GM23248 (cell line): ENCODE measurements around the gene RAE1. TPM values are rescaled to one million over a fixed set of nuclear protein-coding genes. Genes with fewer than 3 reads are reported as not detected.

ENCODE experiments used
- DNase-seq: peaks from one replicate; pipeline ENCODE4 v3.0.0-alpha.2; 2015
- H2AFZ ChIP-seq: fragments of 200-600 bp; sonication (generic); 2 replicates; pipeline ENCODE4 v1.6.1; 2016; ENCODE audit warnings: antibody characterized with exemption
- H3F3A ChIP-seq: fragments of 200-600 bp; sonication (generic); 2 replicates; pipeline ENCODE4 v1.6.1; 2016; ENCODE audit warnings: mild to moderate bottlenecking, antibody characterized with exemption, mixed run types; ENCODE audit not compliant: insufficient read depth
- H3K27ac ChIP-seq: fragments of 200-600 bp; sonication (generic); 2 replicates; pipeline ENCODE4 v1.5.1; 2016; ENCODE audit warnings: mild to moderate bottlenecking
- H3K27me3 ChIP-seq: fragments of 200-600 bp; sonication (generic); replicated peaks from 2 replicates; pipeline ENCODE4 v1.6.1; 2016; ENCODE audit warnings: mild to moderate bottlenecking; ENCODE audit not compliant: insufficient read depth
- H3K36me3 ChIP-seq: fragments of 200-600 bp; sonication (generic); 2 replicates; pipeline ENCODE4 v1.6.1; 2016; ENCODE audit warnings: low read depth, mild to moderate bottlenecking
- H3K4me1 ChIP-seq: fragments of 200-600 bp; sonication (generic); 2 replicates; pipeline ENCODE4 v1.6.1; 2016; ENCODE audit warnings: mild to moderate bottlenecking; ENCODE audit not compliant: insufficient read depth
- H3K4me2 ChIP-seq: fragments of 200-600 bp; sonication (generic); one replicate; pipeline ENCODE4 v1.6.1; 2016; ENCODE audit warnings: mild to moderate bottlenecking; ENCODE audit not compliant: unreplicated experiment
- H3K4me3 ChIP-seq: fragments of 200-600 bp; sonication (generic); 2 replicates; pipeline ENCODE4 v1.5.1; 2016; ENCODE audit warnings: mild to moderate bottlenecking
- H3K79me2 ChIP-seq: fragments of 200-600 bp; sonication (generic); 2 replicates; pipeline ENCODE4 v1.6.1; 2016; ENCODE audit warnings: mild to moderate bottlenecking; ENCODE audit not compliant: insufficient read depth
- H3K9ac ChIP-seq: fragments of 200-600 bp; sonication (generic); 2 replicates; pipeline ENCODE4 v1.6.1; 2016; ENCODE audit warnings: mild to moderate bottlenecking
- H3K9me2 ChIP-seq: fragments of 200-600 bp; sonication (generic); 2 replicates; pipeline ENCODE4 v1.6.1; 2016; ENCODE audit warnings: mixed run types, mild to moderate bottlenecking, moderate library complexity; ENCODE audit not compliant: insufficient read depth
- H3K9me3 ChIP-seq: fragments of 200-600 bp; sonication (generic); one replicate; pipeline ENCODE4 v1.6.1; 2017; ENCODE audit warnings: low read depth
- H4K20me1 ChIP-seq: fragments of 200-600 bp; sonication (generic); 2 replicates; pipeline ENCODE4 v1.6.0; 2016; ENCODE audit not compliant: insufficient read depth
- EZH2 ChIP-seq: fragments of 200-600 bp; sonication (generic); IDR thresholded peaks from 2 replicates; pipeline ENCODE4 v1.6.1; 2018; ENCODE audit warnings: antibody characterized with exemption, mild to moderate bottlenecking; ENCODE audit not compliant: insufficient read depth, poor library complexity, severe bottlenecking
- EZH2phosphoT487 ChIP-seq: fragments of 200-600 bp; sonication (generic); IDR thresholded peaks from 2 replicates; pipeline ENCODE4 v1.6.1; 2018; ENCODE audit warnings: antibody characterized with exemption, moderate library complexity, mild to moderate bottlenecking, low read depth; ENCODE audit not compliant: insufficient read depth
- WGBS, 2 experiments: methylation state at CpG; one replicate each; pipeline ENCODE4 v1.1.6; 2015 to 2017; ENCODE audit warnings: low lambda C conversion rate in 2 of 2, low coverage in 1 of 2; ENCODE audit errors: missing lambda C conversion rate in 2 of 2; 5-methylcytosine and 5-hydroxymethylcytosine counted together
- in situ Hi-C: fragments of 300-500 bp; cut with MboI; formaldehyde crosslinking; loops from 2 replicates; pipeline ENCODE4 v1.15.0; 2020
- polyA plus RNA-seq: library from polyadenylated mRNA; unstranded; fragments of >200 nt; fragmentation: Nextera tagmentation; extraction: Ambion mirVana; gene quantifications from 2 replicates; pipeline ENCODE4 v1.2.1, GENCODE V29; 2016
- total RNA-seq: library from RNA; depleted of rRNA; stranded (reverse); fragments of >200 nt; shearing (Covaris generic); gene quantifications from 2 replicates; pipeline ENCODE4 v1.2.3, GENCODE V29; 2014

RAE1 gene
- total and polyA plus RNA-seq, 2 experiments from 2014 or later = 34.7 to 54.8 TPM

DNA sequence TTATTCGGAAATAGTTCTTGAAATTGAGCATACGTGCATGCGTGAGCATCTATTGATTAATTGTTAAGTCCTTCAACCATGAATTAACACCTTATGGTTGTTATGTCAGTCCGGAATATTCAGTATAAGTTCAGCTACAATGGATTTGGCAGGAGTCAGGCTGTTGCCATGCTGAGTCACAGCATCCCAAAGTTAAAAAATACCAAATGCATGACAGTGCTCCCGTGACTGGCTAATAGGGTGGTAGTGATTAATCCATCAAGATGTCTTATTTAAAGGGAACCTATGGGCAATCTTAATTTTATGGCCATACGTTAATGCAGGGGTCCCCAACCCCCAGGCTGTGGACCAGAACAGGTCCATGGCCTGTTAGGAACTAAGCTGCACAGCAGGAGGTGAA, 10.5 kb downstream of the RAE1 start:
- H3K27me3 ChIP-seq = no peaks in the 10 kb centered on the region
- peak; percentile 94 for DNase-seq
- peaks cover 7% of the 10 kb centered on the region for H3K4me1 ChIP-seq
- H3K9me3 ChIP-seq = no peaks in the 10 kb centered on the region
- no peaks in the 10 kb centered on the region for H3F3A ChIP-seq
- 1 to 6% methylated on average over 6 of the region's 6 CpGs for WGBS, 2 experiments
- H3K4me2 ChIP-seq = no peak overlapping the region
- H2AFZ ChIP-seq = no peak overlapping the region
- H3K27ac ChIP-seq = no peak overlapping the region
- no peaks in the 10 kb centered on the region for H3K9me2 ChIP-seq
- no peaks in the 10 kb centered on the region for H4K20me1 ChIP-seq
- in situ Hi-C loops = loop anchor here (10.0 kb wide), 1 partner anchor 213 kb away; no protein-coding TSS in a partner anchor
- H3K9ac ChIP-seq = no peak overlapping the region; the same call in 1 of the 2 replicates
- TF ChIP-seq EZH2 = no peak
- no peak for TF ChIP-seq EZH2phosphoT487
- peaks cover 29% of the 10 kb centered on the region for H3K36me3 ChIP-seq
- H3K4me3 ChIP-seq = peak overlapping the region; percentile 36
- H3K79me2 ChIP-seq = peaks cover 40% of the 10 kb centered on the region

DNA sequence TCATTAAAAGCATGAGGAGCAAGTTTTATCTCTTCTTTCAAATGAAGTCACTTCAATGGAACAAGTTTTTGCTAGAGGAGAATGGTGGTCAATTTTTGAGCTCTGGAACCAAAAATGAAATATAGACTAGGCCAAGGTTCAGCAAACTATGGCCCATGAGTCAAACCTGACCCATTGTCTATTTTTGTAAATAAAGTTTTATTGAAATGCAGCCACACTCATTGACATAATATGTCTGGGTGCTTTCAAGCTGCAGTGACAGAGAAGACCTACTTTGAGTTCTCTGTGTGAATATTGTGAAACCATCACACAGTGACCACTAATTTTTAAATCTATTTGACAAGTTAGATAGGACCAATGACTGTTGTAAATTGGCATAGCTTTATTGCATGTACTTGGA, 13.4 kb downstream of the RAE1 start:
- Histone ChIP-seq H2AFZ (no peak overlapping the region), H3F3A (no peaks in the 10 kb centered on the region), H3K4me3 (no peak overlapping the region), H3K4me2 (no peak overlapping the region), H3K9ac (no peak overlapping the region), H3K9me2 (no peaks in the 10 kb centered on the region), H4K20me1 (no peaks in the 10 kb centered on the region), H3K36me3 (peaks cover 52% of the 10 kb centered on the region), H3K4me1 (peaks cover 7% of the 10 kb centered on the region), H3K27ac (no peak overlapping the region), H3K27me3 (no peaks in the 10 kb centered on the region), H3K9me3 (no peaks in the 10 kb centered on the region), H3K79me2 (peaks cover 40% of the 10 kb centered on the region)
- DNase-seq = no peak
- TF ChIP-seq EZH2 (no peak), EZH2phosphoT487 (no peak)
- in situ Hi-C loops = loop anchor here (10.0 kb wide), 1 partner anchor 210 kb away; no protein-coding TSS in a partner anchor

DNA sequence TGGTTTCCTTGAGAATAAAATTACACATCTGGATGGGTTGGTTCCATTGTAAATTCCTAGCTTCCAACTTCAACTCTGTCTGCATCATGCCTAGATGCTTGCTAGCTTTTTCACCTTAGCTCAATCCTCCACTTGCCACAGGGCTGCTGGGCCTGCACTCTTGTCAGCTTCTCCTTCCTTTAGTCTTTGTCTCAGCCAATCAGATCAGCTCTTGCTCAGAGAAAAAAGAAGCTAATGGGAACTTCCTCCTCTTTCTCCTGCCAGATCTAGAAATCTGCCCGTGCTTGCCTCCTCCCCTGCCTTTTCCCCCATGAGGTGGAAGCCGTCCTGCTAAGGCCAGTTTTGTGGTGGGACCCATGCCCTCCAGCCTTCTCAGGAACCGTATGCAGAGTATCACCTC, 18.5 kb downstream of the RAE1 start:
- H3K27ac ChIP-seq = no peak overlapping the region
- no peaks in the 10 kb centered on the region for H3F3A ChIP-seq
- no peaks in the 10 kb centered on the region for H3K4me1 ChIP-seq
- in situ Hi-C loops = loop anchor here (10.0 kb wide), 1 partner anchor 205 kb away; no protein-coding TSS in a partner anchor
- H3K27me3 ChIP-seq = no peaks in the 10 kb centered on the region
- no peaks in the 10 kb centered on the region for H3K9me2 ChIP-seq
- H3K9me3 ChIP-seq = no peaks in the 10 kb centered on the region
- 86 to 87% methylated on average over 3 of the region's 3 CpGs for WGBS, 2 experiments
- H3K79me2 ChIP-seq = peaks cover 11% of the 10 kb centered on the region; the same call in 1 of the 2 replicates
- no peak overlapping the region for H3K4me3 ChIP-seq
- H3K36me3 ChIP-seq = peaks cover 78% of the 10 kb centered on the region
- DNase-seq = no peak
- no peak overlapping the region for H3K9ac ChIP-seq
- H3K4me2 ChIP-seq = no peak overlapping the region
- no peak for TF ChIP-seq EZH2phosphoT487
- TF ChIP-seq EZH2 = no peak
- no peak overlapping the region for H2AFZ ChIP-seq
- H4K20me1 ChIP-seq = no peaks in the 10 kb centered on the region

DNA sequence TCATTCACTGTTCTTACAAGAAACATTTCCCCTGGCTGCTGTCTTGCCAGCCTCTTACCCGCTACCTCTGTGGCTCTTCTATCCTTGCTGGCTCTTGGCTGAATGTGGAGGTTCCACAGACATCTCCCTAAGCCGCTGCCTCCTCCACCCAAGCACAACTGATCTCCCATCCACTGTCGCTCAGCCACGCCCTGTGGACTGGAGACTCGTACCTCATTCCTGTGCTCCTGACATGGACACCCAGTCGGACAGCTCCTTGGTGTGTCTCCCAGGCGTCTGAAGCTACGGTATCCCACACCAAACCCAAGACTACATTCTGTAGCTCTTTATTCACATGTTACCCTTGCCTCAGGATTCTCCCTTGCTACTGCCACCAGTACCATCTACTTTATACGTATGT, 19.3 kb downstream of the RAE1 start:
- H3K9me2 ChIP-seq = no peaks in the 10 kb centered on the region
- 0 out of 2 replicates have a peak, but pooled peaks cover 6% of the 10 kb centered on the region for H3K79me2 ChIP-seq
- H3F3A ChIP-seq = no peaks in the 10 kb centered on the region
- no peak for TF ChIP-seq EZH2phosphoT487
- no peak for TF ChIP-seq EZH2
- no peaks in the 10 kb centered on the region for H3K9me3 ChIP-seq
- no peak overlapping the region for H2AFZ ChIP-seq
- no peak for DNase-seq
- no peaks in the 10 kb centered on the region for H3K27me3 ChIP-seq
- 91 to 95% methylated on average over 9 of the region's 9 CpGs for WGBS, 2 experiments
- in situ Hi-C loops = no loop called here
- peaks cover 73% of the 10 kb centered on the region for H3K36me3 ChIP-seq
- no peaks in the 10 kb centered on the region for H4K20me1 ChIP-seq
- no peak overlapping the region for H3K4me2 ChIP-seq
- H3K4me3 ChIP-seq = no peak overlapping the region
- H3K27ac ChIP-seq = no peak overlapping the region
- no peaks in the 10 kb centered on the region for H3K4me1 ChIP-seq
- no peak overlapping the region for H3K9ac ChIP-seq

DNA sequence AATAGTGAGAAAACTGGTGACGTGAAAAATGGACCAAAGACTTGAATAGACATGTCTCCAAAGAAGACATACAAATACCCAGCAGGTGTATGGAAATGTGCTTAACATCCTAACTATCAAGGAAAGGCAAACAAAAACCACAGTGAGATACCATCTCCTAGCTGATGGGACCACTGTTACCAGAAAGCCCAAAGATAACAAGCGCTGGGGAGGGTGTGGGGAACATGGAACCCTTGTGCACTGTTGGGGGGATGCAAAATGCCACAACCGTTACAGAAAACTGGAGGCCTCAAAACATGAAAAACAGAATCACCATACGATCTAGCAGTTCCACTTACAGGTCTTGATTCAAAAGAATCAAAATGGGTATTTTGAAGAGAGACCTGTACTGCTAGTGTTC, 20.3 kb downstream of the RAE1 start:
- H3K4me3 ChIP-seq = no peak overlapping the region
- 92 to 94% methylated on average over 4 of the region's 4 CpGs for WGBS, 2 experiments
- in situ Hi-C loops = no loop called here
- peaks cover 68% of the 10 kb centered on the region for H3K36me3 ChIP-seq
- no peaks in the 10 kb centered on the region for H3K79me2 ChIP-seq
- no peaks in the 10 kb centered on the region for H3K4me1 ChIP-seq
- H3F3A ChIP-seq = no peaks in the 10 kb centered on the region
- H4K20me1 ChIP-seq = no peaks in the 10 kb centered on the region
- no peaks in the 10 kb centered on the region for H3K9me2 ChIP-seq
- DNase-seq = no peak
- H3K27ac ChIP-seq = no peak overlapping the region
- H2AFZ ChIP-seq = no peak overlapping the region
- TF ChIP-seq EZH2 = no peak
- no peak for TF ChIP-seq EZH2phosphoT487
- no peaks in the 10 kb centered on the region for H3K9me3 ChIP-seq
- H3K4me2 ChIP-seq = no peak overlapping the region
- no peak overlapping the region for H3K9ac ChIP-seq
- no peaks in the 10 kb centered on the region for H3K27me3 ChIP-seq
